Stimulated activated CD4-positive, alpha-beta T cell treated with anti-CD3 and anti-CD28 coated beads, TNF-alpha, amount 100 ng/mL, for 1 hour (primary cell): ENCODE results near the gene ROM1.
"Not testable (repeated sequence)": the region's sequence is repeated elsewhere in the genome, so short reads cannot be mapped to it uniquely, and the experiment has no call there.

Experiments
- DNase-seq, 3 donors: peaks; one replicate each; pipeline ENCODE4 v3.0.0-alpha.2; 2020; ENCODE audit warnings: low read depth in 3 of 3, low spot score in 1 of 3

Gene ROM1

DNA sequence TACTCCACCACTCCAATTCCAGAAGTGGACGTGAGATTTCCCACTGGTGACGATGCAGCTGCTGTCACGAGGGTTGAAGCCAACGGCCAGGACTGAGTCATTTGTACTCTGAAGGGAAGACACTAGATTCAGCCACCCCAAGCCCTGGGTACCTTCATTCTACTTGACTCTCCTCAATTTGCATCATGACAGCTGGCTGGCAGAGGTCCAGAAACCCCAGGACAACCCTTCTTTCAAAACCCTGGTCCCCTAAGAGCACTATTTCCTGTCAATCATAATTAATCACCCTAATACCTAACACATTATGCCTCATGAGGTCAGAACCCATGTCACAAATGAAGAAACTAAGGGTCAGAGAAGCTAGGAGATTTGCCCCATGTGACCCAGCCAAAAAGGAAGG is 5.3 kb upstream of the ROM1 start:
- no peak for DNase-seq

DNA sequence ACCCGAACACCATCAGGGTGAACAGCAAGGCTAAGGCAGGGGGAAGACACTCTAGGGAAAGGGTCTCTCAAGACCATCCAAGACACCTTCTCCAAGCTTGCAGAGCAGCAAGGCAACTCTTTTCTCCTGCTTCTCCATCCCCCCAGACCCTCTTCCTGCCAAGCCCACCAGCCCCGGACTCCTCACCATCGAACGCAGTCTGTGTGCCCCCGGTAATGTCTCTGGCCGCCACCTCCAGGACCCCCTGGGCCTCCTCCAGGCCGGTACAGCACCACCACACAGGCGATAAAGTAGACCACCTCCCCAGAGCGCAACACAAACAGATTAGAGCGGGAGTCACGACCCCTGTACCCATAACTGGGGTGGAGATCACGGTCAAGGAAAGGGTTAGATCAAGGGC is 4.3 kb upstream of the ROM1 start:
- DNase-seq: no peak

DNA sequence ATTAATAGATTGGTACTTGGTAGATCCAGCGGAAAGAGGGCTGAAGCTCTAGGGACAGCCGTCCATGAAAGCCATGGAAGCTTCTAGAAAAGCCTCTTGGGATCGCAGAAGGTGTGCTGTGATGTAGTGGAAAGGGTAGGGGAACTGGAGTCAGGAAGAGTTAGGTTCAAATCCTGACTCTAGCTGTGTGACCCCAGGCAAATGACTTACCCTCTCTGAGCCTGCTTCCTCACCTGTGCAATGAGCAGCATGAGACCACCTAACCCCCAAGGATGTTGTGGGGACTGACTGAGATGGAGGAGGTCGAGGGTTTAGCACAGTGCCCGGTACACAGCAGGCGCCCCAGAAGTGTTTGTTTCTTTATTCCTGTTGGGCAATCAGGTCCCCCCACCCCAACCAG is 2.7 kb upstream of the ROM1 start:
- no peak for DNase-seq

DNA sequence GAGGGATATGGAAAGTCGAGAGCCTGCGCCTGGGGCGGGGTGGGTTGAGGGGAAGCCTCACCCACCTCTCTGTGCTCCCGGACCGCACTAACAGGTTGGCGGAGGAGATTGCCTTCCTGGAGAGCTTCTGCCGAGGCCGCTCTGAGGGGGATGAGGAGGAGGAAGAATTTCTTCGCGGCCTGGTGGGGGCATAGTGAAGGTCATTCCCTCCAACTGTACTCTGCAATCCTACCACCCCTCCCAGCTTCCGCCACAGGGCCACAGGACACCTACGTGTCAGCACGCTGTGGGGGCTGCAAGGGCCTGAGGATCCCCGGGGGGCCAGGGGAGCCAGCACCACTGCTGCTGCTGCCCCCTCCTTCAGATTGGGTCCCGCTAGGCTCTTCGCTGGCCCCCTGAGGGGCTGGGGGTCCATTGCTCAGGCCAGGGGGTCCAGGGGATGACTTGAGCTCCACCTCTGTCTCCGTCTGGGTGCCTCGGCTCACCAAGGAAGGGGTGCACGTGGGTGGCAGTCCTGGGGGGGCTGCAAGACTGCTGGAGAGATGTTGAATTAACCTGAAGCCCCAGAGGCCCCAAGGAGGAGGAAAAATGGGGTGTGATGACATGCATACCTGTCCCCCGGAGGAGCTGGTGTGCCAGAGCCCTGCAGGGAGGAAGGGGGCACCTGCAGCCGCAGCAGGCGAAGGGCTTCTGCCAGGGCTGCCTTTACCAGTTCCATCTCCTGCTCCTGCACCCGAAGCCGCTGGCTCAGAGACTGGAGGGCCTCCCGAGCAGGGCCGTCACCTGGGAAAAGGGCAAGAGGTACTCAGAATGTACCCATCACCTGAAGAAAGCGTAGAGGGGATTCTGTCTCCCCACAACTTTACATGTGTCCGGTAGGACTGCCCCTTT is 2.0 kb upstream of the ROM1 start:
- no peak for DNase-seq

DNA sequence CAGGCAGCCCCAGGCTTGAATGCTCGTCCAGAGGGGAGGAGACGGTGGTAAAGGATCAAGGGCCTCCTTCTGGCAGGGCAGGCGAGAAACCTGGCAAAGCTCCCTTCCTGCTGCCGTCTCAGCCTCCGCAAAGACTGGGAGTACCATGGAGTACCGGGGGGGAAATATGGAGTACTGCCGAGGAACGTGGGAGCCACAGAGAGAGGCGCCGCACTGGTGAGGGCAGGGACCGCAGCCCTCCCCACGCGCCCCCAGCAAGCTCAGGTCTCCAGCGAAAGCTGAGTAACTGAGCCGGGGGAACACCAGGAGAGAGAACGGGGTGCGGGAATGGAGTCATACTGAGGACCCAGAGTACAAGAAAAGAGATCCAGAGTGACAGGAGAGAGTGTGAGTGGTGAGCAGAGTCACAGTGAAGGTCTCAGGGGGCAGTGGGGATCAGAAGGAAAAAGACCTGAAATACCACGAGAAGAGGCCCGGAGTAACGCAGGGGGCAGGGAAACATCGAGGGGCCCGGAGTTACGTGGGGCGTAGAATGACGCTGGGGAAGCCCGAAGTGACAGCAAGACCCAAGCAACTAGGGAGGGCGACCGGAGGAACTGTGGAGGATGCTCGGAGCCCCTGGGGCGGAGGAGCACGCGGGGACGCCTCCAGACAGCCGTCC is 1.2 kb upstream of the ROM1 start:
- peak in 1 of 3 donors; percentile 41 for DNase-seq

DNA sequence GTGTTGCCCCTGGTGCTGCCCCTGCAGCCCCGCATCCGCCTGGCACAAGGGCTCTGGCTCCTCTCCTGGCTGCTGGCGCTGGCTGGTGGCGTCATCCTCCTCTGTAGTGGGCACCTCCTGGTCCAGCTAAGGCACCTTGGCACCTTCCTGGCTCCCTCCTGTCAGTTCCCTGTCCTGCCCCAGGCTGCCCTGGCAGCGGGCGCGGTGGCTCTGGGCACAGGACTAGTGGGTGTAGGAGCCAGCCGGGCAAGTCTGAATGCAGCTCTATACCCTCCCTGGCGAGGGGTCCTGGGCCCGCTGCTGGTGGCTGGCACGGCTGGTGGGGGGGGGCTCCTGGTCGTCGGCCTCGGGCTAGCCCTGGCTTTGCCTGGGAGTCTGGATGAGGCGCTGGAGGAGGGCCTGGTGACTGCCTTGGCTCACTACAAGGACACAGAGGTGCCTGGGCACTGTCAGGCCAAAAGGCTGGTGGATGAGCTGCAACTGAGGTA is 278 bp downstream of the ROM1 start:
- no peak for DNase-seq

DNA sequence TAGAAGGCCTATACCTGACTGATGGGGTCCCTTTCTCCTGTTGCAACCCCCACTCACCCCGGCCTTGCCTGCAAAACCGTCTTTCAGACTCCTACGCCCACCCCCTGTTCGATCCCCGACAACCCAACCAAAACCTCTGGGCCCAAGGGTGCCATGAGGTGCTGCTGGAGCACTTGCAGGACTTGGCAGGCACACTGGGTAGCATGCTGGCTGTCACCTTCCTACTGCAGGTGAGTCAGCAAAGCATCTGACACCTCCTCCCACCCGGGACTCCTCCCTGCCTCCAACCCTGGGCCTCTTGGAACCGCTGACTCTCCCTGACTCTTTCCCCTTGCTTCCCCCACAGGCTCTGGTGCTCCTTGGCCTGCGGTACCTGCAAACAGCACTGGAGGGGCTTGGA is 1.2 kb downstream of the ROM1 start:
- no peak for DNase-seq

DNA sequence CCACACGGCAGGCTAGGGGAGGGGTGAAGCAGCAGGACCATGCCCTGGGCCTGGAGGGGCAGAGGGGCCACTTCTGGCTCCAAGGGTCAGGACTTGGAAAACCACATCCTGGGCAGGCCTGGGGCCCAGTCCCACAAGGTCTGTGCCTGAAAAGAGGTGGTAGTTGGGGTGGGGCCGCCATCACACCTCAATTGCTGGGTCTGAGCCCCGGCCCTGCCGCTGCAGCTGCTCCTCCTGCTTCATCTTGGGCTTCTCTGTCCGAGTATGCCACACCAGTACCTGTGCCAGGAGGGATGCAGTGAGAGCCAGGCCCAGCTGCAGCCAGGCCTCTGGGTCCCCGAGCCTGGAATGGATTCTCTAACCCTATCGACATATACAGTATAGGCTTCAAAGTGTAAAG is 2.5 kb downstream of the ROM1 start:
- no peak for DNase-seq

DNA sequence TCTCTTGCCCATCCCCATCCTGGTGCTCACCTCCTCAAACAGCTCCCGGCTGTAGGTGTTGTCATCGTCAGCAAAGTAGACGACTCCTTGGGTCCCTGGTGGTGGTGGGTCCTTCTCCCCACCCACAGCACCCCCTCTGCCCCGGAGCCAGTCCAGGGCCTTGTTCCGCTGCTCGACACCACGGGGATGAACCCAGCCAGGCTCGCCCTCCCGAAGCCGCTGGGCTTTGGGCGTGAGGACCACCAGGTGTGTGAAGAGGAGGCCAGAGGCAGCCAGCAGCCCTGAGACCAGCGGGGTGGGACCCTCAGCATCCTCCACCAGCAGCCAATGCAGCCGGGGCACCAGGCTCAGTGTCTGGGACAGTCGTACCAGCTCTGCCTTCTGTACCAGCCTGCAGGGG is 3.9 kb downstream of the ROM1 start:
- DNase-seq: not testable (repeated sequence)

DNA sequence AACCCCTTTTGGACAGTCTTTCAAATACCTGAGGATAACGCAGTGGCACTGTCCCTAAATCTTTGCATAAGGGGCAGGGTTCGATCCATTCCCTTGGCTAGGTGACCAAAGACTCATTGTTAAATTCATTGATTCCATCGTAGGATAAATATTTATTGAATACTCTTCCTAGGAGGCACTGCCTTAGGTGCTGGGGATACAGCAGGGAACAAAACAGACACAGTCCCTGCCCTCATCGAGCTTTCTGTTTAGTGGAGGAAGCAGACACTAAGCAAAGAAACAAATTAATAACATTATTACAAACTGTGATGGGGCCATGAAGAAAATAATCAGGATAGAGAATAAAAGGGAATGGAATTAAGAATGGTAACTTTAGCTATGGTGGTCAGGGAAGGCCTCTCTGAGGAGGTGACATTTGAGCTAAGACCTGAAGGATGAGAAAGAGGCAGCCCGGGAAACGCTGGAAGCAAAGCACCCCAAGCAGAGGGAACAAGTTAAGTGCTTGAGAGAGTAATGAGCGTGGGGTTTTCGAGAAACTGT is 8.0 kb downstream of the ROM1 start:
- DNase-seq: no peak

DNA sequence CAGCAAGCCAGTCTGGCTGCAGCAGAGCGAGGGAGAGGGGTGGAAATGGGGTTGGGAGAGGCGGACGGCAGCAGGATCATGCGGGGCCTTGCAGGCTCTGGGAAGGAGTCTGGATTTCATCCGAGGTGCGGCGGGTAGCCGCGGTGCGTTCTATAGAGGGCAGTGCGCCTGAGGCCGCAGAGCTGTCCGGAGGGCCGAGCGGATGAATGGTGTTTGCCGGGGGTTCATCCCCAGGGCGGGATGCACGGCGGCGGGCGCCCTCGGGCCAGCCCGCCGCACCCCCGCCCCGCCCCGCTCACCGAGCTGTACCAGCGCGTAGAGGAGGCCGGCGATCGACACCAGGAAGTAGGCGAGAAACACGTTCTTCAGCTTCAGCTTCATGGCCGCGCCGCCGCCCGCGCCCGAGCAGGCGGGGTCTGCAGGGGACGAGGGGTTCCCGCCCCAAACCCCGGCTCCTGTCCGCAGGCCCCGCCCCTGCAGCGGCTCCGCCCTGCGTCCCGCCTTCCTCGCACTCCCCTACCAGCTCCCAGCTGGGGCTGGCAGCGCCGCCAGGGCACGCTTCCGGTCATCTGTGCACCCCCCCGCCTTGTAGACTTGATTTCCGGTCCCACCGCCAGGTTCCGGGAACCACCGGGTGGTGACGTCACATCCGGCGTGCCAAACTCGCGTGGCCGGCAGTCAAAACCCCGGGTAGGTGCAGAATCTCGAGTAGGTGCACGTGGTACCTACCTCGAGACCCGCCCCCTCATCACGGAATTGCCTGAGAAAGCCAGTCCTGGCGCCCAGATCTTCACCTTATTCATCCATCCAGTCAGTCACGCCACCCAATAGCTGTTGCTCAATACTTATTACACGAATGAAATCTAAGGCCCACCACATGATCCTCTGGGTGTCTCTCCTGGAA is 8.8 kb downstream of the ROM1 start, which contains the start of gene B3GAT3:
TSS of gene B3GAT3 (minus strand) at position 420 of the 904 bp plus-strand sequence. CDS start at position 381, 39 bp downstream.
- peak; percentile 87 to 90 (median 89) for DNase-seq

DNA sequence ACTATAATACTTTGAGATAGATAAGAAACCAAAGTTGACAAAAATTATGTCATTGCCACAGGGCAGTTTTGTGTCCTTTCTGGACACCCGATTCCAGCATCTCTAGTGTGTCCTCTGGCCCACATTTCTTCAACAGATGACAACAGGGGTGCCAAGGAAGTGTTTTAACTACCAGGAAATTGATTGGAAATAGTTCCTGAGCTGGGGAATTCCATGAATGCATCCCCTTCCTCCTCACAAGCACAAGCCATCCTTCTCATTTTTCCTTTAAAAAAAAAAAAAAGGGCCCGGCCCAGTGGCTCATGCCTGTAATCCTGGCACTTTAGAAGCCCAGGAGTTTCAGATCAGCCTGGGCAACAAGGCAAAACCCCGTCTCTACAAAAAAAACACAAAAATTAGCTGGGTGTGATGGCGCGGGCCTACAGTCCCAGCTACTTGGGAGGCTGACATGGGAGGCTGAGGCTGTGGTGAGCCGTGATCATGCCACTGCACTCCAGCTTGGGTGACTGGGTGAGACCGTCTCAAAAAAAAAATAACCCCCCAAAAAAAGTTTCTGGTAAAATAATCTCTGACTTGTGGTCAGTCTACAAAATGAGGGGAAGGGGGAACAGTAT is 9.5 kb downstream of the ROM1 start:
- DNase-seq: no peak

DNA sequence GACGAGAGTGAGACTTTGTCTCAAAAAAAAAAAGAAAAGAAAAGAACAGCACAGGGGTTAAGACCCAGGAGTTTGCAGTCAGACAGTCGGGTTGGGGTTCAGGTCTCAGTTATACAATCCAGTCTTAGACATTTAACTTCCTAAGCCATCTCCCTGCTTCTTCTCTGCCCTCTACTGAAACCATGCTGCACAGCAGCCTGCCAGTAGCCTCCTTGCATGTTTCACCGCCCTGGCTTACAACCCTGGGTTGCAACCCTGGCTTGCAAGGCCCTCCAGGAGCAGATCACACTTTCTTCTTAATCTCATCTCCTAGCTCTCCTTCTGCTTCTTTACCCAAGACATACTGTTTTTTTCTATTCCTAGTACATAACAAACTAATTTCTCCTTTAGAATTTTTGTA is 14.7 kb downstream of the ROM1 start:
- DNase-seq: no peak

DNA sequence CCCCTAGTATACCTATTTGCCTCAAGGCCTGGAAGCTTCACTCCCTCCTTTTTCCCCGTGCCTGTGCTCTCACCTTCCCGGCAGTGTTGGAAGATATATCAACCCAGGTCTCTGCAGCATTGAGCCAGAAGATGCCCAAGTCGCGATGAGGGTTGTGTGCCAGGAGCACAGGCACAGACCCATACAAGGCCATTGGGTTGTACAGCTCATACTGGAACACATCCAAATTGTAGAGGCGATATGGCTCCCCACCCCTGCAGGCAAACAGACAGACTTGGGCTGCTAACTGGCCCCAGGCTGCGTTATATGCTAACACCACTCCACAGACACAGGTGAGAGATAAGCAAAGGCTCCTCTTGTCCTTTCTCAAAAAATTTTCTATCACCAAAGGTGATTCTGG is 19.4 kb downstream of the ROM1 start:
- DNase-seq: no peak

DNA sequence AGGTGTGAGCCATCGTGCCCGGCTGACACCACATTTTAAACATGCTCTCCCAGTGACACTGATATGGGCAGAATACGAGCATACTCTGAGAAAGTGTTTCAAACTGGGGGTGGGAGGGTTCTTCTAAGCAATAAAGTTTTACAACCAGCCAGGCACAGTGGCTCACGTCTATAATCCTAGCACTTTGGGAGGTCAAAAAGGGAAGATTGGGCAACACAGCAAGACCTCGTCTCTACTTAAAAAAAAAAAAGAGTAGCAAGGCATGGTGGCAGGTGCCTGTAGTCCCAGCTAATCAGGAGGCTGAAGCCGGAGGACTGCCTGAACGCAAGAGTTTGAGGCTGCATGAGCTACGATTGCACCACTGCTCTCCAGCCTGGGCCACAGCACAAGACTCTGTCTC is 31.2 kb downstream of the ROM1 start:
- no peak for DNase-seq

DNA sequence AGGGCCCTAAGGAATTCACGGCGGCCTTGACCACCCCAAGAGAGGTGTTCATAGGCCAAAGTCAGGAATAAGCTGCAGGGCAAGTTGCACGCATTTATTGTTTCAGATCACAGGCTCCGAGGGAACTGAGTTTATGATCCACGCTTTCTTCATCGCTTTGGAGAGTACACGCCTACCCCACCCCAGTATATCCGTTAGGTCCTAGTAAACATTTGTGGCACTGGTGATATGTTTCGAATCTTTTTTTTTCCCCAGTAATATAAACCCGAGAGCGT is 32.6 kb downstream of the ROM1 start:
- no peak for DNase-seq

DNA sequence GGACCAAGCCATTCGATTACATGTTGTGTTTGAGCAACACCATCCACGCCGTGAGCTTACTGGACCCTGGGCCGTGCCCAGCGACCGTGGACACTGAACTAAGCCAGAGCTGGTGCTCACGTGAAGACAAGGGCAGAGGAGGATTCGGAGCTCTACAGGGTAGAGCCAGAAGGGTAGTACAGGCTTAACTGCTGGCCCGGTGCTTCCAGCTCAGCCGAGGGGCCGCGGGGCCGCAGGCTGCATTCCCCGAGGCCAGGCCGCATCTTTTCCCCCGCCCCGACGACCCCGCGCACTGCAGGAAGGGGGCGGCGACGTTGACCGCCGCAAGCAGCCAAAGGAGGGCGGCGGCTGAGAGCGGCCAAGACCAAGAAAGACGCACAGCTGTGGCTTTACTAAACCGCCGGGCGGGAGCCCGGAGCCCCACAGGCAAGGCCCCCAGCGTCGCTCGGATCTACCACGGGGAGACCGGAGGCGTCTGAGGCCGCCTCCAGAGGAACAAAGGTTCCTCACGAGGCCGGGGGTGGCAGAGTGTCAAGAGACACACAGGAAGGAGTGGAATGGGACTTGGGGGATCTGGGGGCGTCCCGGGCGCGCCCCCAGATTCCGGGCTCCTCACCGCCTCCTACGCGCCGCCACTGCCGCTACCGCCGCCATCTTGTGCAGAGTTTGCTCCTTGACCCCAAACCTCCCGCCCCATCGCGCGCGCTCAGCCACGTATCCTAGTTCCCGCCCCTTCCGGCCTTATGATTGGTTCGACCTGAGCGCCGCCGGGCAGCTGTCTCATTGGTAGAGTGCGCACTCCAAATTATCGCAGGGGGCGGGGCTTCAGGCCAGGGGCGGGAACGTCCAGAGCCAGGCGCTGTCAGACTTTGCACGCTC is 33.1 kb downstream of the ROM1 start, which contains the start of gene GANAB:
TSS of gene GANAB (minus strand) at position 668 of the 879 bp plus-strand sequence. CDS start at position 654, 14 bp downstream.
- DNase-seq: peak; percentile 97 to 98 (median 97)

DNA sequence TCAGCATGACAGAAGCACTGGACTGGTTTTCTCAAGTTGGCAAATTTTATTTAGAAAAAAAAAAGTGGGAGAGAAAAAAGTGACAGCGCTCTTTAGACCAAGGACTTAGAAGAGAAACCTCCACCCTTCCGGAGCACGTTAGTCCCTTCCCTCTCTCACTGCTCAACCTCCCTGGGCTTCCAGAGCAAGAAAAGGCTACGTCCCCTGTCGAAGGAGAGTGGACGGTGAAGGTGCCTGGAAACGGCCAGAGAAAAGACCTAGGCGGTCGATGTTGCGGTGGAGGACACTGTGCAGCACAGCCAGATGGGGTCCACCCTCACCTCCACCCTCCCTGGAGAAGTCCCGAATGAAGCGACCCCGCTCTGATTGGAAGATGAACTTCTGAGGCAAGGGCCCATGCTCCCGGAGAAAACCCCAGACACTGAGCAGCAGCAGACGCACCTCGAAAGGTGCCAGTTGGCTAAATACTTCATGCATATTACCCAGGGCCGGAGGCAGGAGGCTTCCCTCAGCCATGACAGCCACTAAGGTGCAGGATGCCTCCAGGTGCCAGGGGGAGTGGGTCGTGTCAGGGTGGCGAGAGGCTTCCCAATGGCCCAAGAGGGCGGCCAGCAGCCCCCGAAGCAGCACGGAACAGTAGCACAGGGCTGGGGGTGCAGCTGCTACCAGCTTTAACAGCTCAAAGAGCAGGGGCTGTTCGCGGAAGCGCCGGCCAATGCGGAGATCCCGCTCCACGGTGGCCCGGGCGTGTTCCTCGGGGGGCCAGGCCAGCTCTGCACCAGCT is 34.0 kb downstream of the ROM1 start:
- no peak for DNase-seq

DNA sequence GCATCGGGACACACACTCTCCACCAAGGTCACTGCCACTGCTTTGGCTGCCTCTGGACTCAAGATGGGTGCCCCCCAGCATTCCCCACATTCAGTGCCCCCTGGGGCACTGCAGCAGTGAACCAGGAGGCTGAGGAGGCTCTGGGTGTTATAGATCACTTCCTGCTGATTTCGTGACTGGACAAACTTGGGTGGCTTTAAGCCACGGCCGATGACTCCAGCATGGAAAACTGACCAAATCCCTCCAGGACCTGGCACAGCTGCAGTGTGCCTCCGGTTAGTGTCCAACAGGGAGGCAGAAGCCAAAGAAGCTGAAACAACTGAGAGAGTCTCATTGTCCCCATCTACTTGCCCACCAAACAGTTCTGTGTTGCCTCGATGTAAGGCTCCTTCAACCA is 34.5 kb downstream of the ROM1 start:
- DNase-seq: no peak
